Neural progenitor cell (in vitro differentiated cells): Measurements from ENCODE around the gene NXNL2.

Experiments
- CTCF ChIP-seq: fragments of 200-600 bp; sonication (generic); IDR thresholded peaks from 2 replicates; pipeline ENCODE4 v1.5.1; 2017; ENCODE audit warnings: antibody characterized with exemption, mild to moderate bottlenecking
- EZH2 ChIP-seq: fragments of 200-600 bp; sonication (generic); IDR thresholded peaks from 2 replicates; pipeline ENCODE4 v1.6.1; 2017; ENCODE audit warnings: antibody characterized with exemption, mild to moderate bottlenecking, moderate library complexity

- TF ChIP-seq CTCF (no peak), EZH2 (no peak)
Measured at GRCh38 chr9:88572684-88573083, 37.7 kb downstream of the NXNL2 start.
